SU-DHL-6 (cell line): ENCODE data around the gene TAAR5.

Experiments
- H2AFZ ChIP-seq: fragments of 200-600 bp; sonication (generic); 2 replicates; pipeline ENCODE4 v1.6.1; 2014; ENCODE audit warnings: low read depth, mild to moderate bottlenecking, moderate library complexity, mixed read lengths, antibody characterized with exemption, low read length; ENCODE audit not compliant: severe bottlenecking
- H3F3A ChIP-seq: fragments of 200-600 bp; shearing (Covaris generic); 2 replicates; pipeline ENCODE4 v1.6.0; 2016; ENCODE audit warnings: antibody characterized with exemption, mild to moderate bottlenecking; ENCODE audit not compliant: insufficient read depth
- H3K27ac ChIP-seq: fragments of 200-600 bp; sonication (generic); 2 replicates; pipeline ENCODE4 v1.5.1; 2016; ENCODE audit warnings: low read depth, mild to moderate bottlenecking, low read length, moderate library complexity, mixed read lengths
- H3K27me3 ChIP-seq: fragments of 200-600 bp; sonication (generic), shearing (Covaris generic); 2 replicates; pipeline ENCODE4 v1.6.0; 2014; ENCODE audit warnings: mild to moderate bottlenecking, low read length
- H3K36me3 ChIP-seq: fragments of 200-600 bp; sonication (generic); 2 replicates; pipeline ENCODE4 v1.6.1; 2014; ENCODE audit warnings: mild to moderate bottlenecking, low read length, mixed read lengths
- H3K4me2 ChIP-seq: fragments of 300-600, 200-600 bp; shearing (Covaris generic), sonication (generic); 2 replicates; pipeline ENCODE4 v1.6.0; 2014; ENCODE audit warnings: low read length, low read depth, mild to moderate bottlenecking; ENCODE audit not compliant: poor library complexity, severe bottlenecking
- H3K4me3 ChIP-seq: fragments of 200-600 bp; sonication (generic); 2 replicates; pipeline ENCODE4 v1.5.1; 2014; ENCODE audit warnings: antibody characterized with exemption, low read length, mild to moderate bottlenecking, mixed read lengths; ENCODE audit not compliant: insufficient read depth, poor library complexity, severe bottlenecking
- H3K79me2 ChIP-seq: fragments of 200-600 bp; sonication (generic); 2 replicates; pipeline ENCODE4 v1.6.1; 2014; ENCODE audit warnings: mild to moderate bottlenecking, low read length, moderate library complexity; ENCODE audit not compliant: insufficient read depth
- H3K9ac ChIP-seq: fragments of 200-600 bp; sonication (generic); 2 replicates; pipeline ENCODE4 v1.7.0; 2014; ENCODE audit warnings: mild to moderate bottlenecking, low read length
- H3K9me2 ChIP-seq: fragments of 200-600 bp; sonication (generic); replicated peaks from 2 replicates; pipeline ENCODE4 v1.6.1; 2014; ENCODE audit warnings: low read length; ENCODE audit not compliant: insufficient read depth
- H3K9me3 ChIP-seq: fragments of 200-600 bp; sonication (generic); 2 replicates; pipeline ENCODE4 v1.6.1; 2014; ENCODE audit warnings: low read length, mixed read lengths; ENCODE audit not compliant: insufficient read depth
- H4K20me1 ChIP-seq: fragments of 200-600 bp; sonication (generic); 2 replicates; pipeline ENCODE4 v1.6.1; 2014; ENCODE audit warnings: low read depth, mild to moderate bottlenecking, antibody characterized with exemption, low read length, moderate library complexity, mixed read lengths
- CTCF ChIP-seq: fragments of 200-600 bp; sonication (generic); IDR thresholded peaks from one replicate; pipeline ENCODE4 v1.5.1; 2017; ENCODE audit warnings: antibody characterized with exemption, mild to moderate bottlenecking, low read length, moderate library complexity; ENCODE audit not compliant: insufficient read depth, poor library complexity, severe bottlenecking
- EZH2phosphoT487 ChIP-seq: fragments of 200-600 bp; sonication (generic), shearing (Covaris generic); conservative IDR thresholded peaks from 2 replicates; pipeline ENCODE4 v1.6.1; 2018; ENCODE audit warnings: mild to moderate bottlenecking, antibody characterized with exemption, low read length, moderate library complexity, mixed read lengths

TAAR5 gene

GRCh38 chr6:132552372-132552771 lies 37.2 kb downstream of the TAAR5 start, which contains the start of gene TAAR8:
Gene TAAR8 (plus strand): TSS chr6:132552672. CDS start chr6:132552693, 21 bp downstream.
- Histone ChIP-seq H3F3A (no peaks in the 10 kb centered on the region), H3K79me2 (no peaks in the 10 kb centered on the region), H3K9me2 (no peaks in the 10 kb centered on the region), H3K27ac (no peak within 1 kb of the TSS), H3K4me3 (no peak within 1 kb of the TSS), H3K27me3 (no peaks in the 10 kb centered on the region), H3K9ac (no peak within 1 kb of the TSS), H3K4me2 (no peak within 1 kb of the TSS), H3K36me3 (no peaks in the 10 kb centered on the region), H3K9me3 (no peaks in the 10 kb centered on the region), H4K20me1 (no peaks in the 10 kb centered on the region), H2AFZ (no peak within 1 kb of the TSS)
- TF ChIP-seq EZH2phosphoT487, result no peak

DNA sequence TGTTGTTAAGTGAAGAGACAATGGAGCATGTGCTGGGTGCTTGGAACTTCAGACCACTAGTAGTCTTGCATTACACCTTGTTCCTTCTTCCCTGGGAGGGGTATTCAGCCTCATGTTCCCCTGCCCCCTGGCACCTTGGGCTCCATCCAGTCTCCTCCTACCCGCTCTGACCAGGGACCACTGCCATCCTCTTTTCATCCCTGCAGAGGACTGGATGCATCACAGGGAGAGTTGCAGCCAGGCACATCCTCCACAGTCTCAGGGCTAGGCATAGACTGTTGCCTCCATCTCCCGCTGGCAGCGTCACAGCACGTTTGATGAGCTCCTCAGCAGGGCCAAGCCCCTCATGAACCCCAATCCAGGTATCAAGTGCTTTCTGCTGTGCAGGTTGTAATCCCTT lies 38.3 kb downstream of the TAAR5 start:
- Histone ChIP-seq H3K27ac (no peak overlapping the region), H3K36me3 (no peaks in the 10 kb centered on the region), H4K20me1 (no peaks in the 10 kb centered on the region), H3K4me2 (no peak overlapping the region), H3K9ac (no peak overlapping the region), H3K79me2 (no peaks in the 10 kb centered on the region), H2AFZ (no peak overlapping the region), H3F3A (no peaks in the 10 kb centered on the region), H3K9me2 (no peaks in the 10 kb centered on the region), H3K9me3 (no peaks in the 10 kb centered on the region), H3K4me3 (no peak overlapping the region), H3K27me3 (no peaks in the 10 kb centered on the region)
- TF ChIP-seq CTCF (no peak), EZH2phosphoT487 (no peak)

DNA sequence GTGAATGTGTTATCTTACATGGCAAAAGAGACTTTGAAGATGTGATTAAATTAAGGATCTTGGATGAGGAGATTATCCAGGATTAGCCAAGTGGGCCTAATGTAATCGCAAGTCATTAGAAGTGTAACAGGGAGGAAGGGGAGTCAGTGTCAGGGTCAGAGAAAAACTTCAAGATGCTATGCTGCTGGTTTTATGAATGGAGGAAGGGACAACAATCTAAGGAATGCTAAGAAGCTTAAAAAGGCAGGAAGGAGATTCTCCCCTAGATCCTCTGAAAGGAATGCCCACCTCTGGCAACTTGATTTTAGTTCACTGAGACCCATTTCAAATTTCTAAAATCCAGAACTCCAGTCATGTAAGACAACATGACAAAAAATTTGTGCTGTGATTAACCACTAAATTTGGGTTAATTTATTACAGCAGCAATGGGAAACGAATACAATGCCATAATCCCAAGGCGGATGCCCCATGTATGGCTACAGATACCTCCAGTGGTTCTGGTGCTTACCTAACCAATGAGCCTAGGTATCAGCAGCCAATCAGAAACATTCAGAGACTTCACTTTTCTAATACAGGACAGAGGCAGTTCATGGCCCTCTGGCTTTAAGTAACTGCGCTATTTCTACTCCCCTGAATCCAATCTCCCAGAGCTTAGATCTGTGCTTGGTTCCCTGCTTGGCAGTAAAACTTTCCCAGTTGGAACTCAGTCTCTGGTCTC lies 40.6 kb downstream of the TAAR5 start:
- Histone ChIP-seq H3K27me3 (no peaks in the 10 kb centered on the region), H3K4me2 (no peak overlapping the region)
- no peak for TF ChIP-seq CTCF
- TF ChIP-seq EZH2phosphoT487, result no peak

DNA sequence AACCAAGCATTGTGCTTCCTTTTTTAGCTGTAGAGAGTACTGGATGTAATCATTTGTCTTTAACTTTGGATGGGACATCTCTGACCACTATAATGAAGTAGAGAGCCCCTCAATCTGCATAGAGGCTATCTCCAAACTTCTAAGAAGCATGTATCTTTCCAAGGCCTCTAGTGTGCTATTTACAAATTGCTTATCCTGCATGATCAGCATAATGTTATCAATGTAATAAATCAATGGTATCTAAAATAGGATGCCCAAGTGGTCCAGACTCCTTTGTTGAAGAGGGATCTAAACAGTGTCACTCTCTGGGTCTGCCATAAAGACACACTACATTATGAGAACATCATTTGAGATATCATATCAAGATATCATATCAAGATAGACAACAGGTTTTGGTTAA lies 44.7 kb downstream of the TAAR5 start:
- Histone ChIP-seq H3K9me3 (no peaks in the 10 kb centered on the region), H3K9ac (no peak overlapping the region), H3F3A (no peaks in the 10 kb centered on the region), H3K9me2 (no peaks in the 10 kb centered on the region), H3K27ac (no peak overlapping the region), H4K20me1 (no peaks in the 10 kb centered on the region), H3K79me2 (no peaks in the 10 kb centered on the region), H3K36me3 (no peaks in the 10 kb centered on the region), H3K4me2 (no peak overlapping the region), H3K4me3 (no peak overlapping the region), H3K27me3 (no peaks in the 10 kb centered on the region), H2AFZ (no peak overlapping the region)
- TF ChIP-seq EZH2phosphoT487 (no peak), CTCF (no peak)

More for the DNA sequence above, 40.6 kb downstream of the TAAR5 start:
- H3F3A ChIP-seq, result no peaks in the 10 kb centered on the region
- H3K79me2 ChIP-seq, result no peaks in the 10 kb centered on the region
- no peak overlapping the region for H3K9ac ChIP-seq
- H3K9me3 ChIP-seq, result no peaks in the 10 kb centered on the region
- no peaks in the 10 kb centered on the region for H3K9me2 ChIP-seq
- H3K4me3 ChIP-seq, result no peak overlapping the region
- no peak overlapping the region for H2AFZ ChIP-seq
- H3K27ac ChIP-seq, result no peak overlapping the region
- H4K20me1 ChIP-seq, result no peaks in the 10 kb centered on the region
- H3K36me3 ChIP-seq, result no peaks in the 10 kb centered on the region
